ENCODE measurements around the gene MYO5A. TPM values are rescaled to one million over a fixed set of nuclear protein-coding genes. Genes with fewer than 3 reads are reported as not detected.

The MYO5A gene
- total RNA-seq, 1 donor from 2014 or later: 55.0 TPM

GRCh38 chr15:52523647-52524046 is 5.0 kb downstream of the MYO5A start:
- intact Hi-C loops (cut with DNase I): no loop called here

GRCh38 chr15:52523192-52523591 is 5.5 kb downstream of the MYO5A start:
- Histone ChIP-seq H3K27ac (no peak overlapping the region), H3K9me3 (no peaks in the 10 kb centered on the region), H3K27me3 (no peaks in the 10 kb centered on the region), H3K36me3 (no peaks in the 10 kb centered on the region), H3K4me1 (no peaks in the 10 kb centered on the region), H3K4me3 (no peak overlapping the region)
- TF ChIP-seq CTCF (IDR thresholded peaks at IDR 0.05): no peak
- intact Hi-C loops (cut with DNase I): no loop called here
- no peak for DNase-seq (ENCODE audit: low spot score in 2 of 2)

More at GRCh38 chr15:52523647-52524046, 5.0 kb downstream of the MYO5A start:
- H3K4me1 ChIP-seq: no peaks in the 10 kb centered on the region
- no peak overlapping the region for H3K27ac ChIP-seq
- H3K27me3 ChIP-seq: no peaks in the 10 kb centered on the region
- no peaks in the 10 kb centered on the region for H3K9me3 ChIP-seq
- DNase-seq (ENCODE audit: low spot score in 2 of 2): no peak
- no peak overlapping the region for H3K4me3 ChIP-seq
- no peak for TF ChIP-seq CTCF (IDR thresholded peaks at IDR 0.05)
- H3K36me3 ChIP-seq: no peaks in the 10 kb centered on the region

- H3K27ac ChIP-seq: no peak overlapping the region
- TF ChIP-seq CTCF (IDR thresholded peaks at IDR 0.05): no peak
These were observed 7.0 kb downstream of the MYO5A start for GRCh38 chr15:52521682-52522081.

GRCh38 chr15:52520421-52520820 is 8.3 kb downstream of the MYO5A start:
- Histone ChIP-seq H3K36me3 (no peaks in the 10 kb centered on the region), H3K4me1 (no peaks in the 10 kb centered on the region), H3K4me3 (no peak overlapping the region), H3K27me3 (no peaks in the 10 kb centered on the region), H3K9me3 (no peaks in the 10 kb centered on the region), H3K27ac (no peak overlapping the region)
- TF ChIP-seq CTCF (IDR thresholded peaks at IDR 0.05): no peak
- intact Hi-C loops (cut with DNase I): no loop called here
- DNase-seq (ENCODE audit: low spot score in 2 of 2): no peak

More at GRCh38 chr15:52521682-52522081, 7.0 kb downstream of the MYO5A start:
- no peaks in the 10 kb centered on the region for H3K9me3 ChIP-seq
- no peak overlapping the region for H3K4me3 ChIP-seq
- intact Hi-C loops (cut with DNase I): no loop called here
- H3K4me1 ChIP-seq: no peaks in the 10 kb centered on the region
- H3K27me3 ChIP-seq: no peaks in the 10 kb centered on the region
- no peak for DNase-seq (ENCODE audit: low spot score in 2 of 2)
- no peaks in the 10 kb centered on the region for H3K36me3 ChIP-seq

GRCh38 chr15:52518487-52519371 is 10.0 kb downstream of the MYO5A start:
- Histone ChIP-seq H3K36me3 (no peaks in the 10 kb centered on the region), H3K9me3 (no peaks in the 10 kb centered on the region), H3K27ac (no peak overlapping the region), H3K4me1 (no peaks in the 10 kb centered on the region), H3K4me3 (no peak overlapping the region), H3K27me3 (no peaks in the 10 kb centered on the region)
- no peak for DNase-seq (ENCODE audit: low spot score in 2 of 2)
- intact Hi-C loops (cut with DNase I): no loop called here
- no peak for TF ChIP-seq CTCF (IDR thresholded peaks at IDR 0.05)

Data from ascending aorta (tissue), 2 donors.